GM12892 (cell line): ENCODE results near the gene BATF3.

ENCODE experiments used
- POLR2A ChIP-seq: IDR thresholded peaks from 2 replicates; pipeline ENCODE4 v1.6.1; 2011; ENCODE audit warnings: low read depth, low read length, control low read depth
- POLR2AphosphoS5 ChIP-seq: IDR thresholded peaks from 2 replicates; pipeline ENCODE4 v1.6.1; 2011; ENCODE audit warnings: low read depth, low read length, control low read depth
- TAF1 ChIP-seq: IDR thresholded peaks from 2 replicates; pipeline ENCODE4 v1.6.1; 2011; ENCODE audit warnings: low read depth, mild to moderate bottlenecking, control low read depth, low read length, borderline replicate concordance

DNA sequence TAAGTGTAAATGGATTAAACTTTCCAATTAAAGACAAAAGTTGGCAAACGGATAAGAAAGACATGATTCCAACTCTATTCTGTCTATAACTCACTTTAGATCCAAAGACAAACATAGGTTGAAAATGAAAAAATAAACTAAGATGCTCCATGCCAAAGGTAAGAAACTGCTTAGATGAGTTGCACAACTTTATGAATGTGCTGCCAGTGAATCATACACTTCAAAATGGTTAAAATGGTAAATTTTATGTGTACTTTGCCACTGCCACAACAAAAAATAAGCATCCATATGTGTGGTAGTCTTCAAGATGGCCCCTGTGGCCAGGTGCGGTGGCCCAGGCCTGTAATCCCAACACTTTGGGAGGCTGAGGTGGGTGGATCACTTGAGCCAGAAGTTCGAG is 46.9 kb upstream of the BATF3 start:
- TF ChIP-seq TAF1 (no peak), POLR2A (no peak), POLR2AphosphoS5 (no peak)
